GM19455 (cell line): ENCODE measurements around the gene CIRBP.

Source experiments
- ATAC-seq: cut with Tn5 transposase; IDR thresholded peaks from one replicate; pipeline ENCODE4 v1.9.1; 2021; ENCODE audit not compliant: unreplicated experiment

CIRBP gene

GRCh38 chr19:1254530-1255185 lies 14.5 kb upstream of the CIRBP start:
- ATAC-seq, result no peak

- no peak for ATAC-seq
These were observed 13.7 kb upstream of the CIRBP start for GRCh38 chr19:1255186-1256161.

GRCh38 chr19:1256646-1257474 lies 12.3 kb upstream of the CIRBP start:
- no peak for ATAC-seq

- no peak for ATAC-seq
These were observed 11.5 kb upstream of the CIRBP start for GRCh38 chr19:1257475-1258162.

GRCh38 chr19:1258163-1258492 lies 11.0 kb upstream of the CIRBP start:
- no peak for ATAC-seq

- ATAC-seq, result no peak
These were observed 10.4 kb upstream of the CIRBP start for GRCh38 chr19:1258707-1259205.

GRCh38 chr19:1259206-1259875 lies 9.8 kb upstream of the CIRBP start:
- no peak for ATAC-seq

GRCh38 chr19:1259876-1260748 lies 9.0 kb upstream of the CIRBP start:
- ATAC-seq, result peak; percentile 6

- ATAC-seq, result peak; percentile 50
These were observed 8.2 kb upstream of the CIRBP start for GRCh38 chr19:1260749-1261537.

GRCh38 chr19:1261538-1261797 lies 7.7 kb upstream of the CIRBP start:
- ATAC-seq, result no peak

GRCh38 chr19:1261798-1262622 lies 7.1 kb upstream of the CIRBP start:
- no peak for ATAC-seq

- ATAC-seq, result no peak
These were observed 6.5 kb upstream of the CIRBP start for GRCh38 chr19:1262623-1263123.

GRCh38 chr19:1263188-1263587 lies 5.9 kb upstream of the CIRBP start:
- ATAC-seq, result no peak

- no peak for ATAC-seq
These were observed 4.1 kb upstream of the CIRBP start for GRCh38 chr19:1264801-1265614.

- ATAC-seq, result no peak
These were observed 3.5 kb upstream of the CIRBP start for GRCh38 chr19:1265615-1266128.

- ATAC-seq, result peak; percentile 31
These were observed 2.8 kb upstream of the CIRBP start for GRCh38 chr19:1266129-1266915.
